RWPE1 (cell line): ENCODE results near the gene ASIP.
"Not testable (repeated sequence)": the region's sequence is repeated elsewhere in the genome, so short reads cannot be mapped to it uniquely, and the experiment has no call there.

ENCODE experiments used
- CTCF ChIA-PET: fragments of 350-600 bp; sonication (Branson Sonifier 250); formaldehyde crosslinking; extraction: SDS; loops from one replicate; lab custom pipeline; 2021; lab: Yijun Ruan, JAX
- POLR2A ChIA-PET: fragments of 400-600 bp; formaldehyde crosslinking; extraction: SDS; loops from one replicate; lab custom pipeline; 2020; ENCODE audit warnings: antibody characterized with exemption; ENCODE audit not compliant: low non-redundant PET; lab: Yijun Ruan, JAX
- DNase-seq: peaks from one replicate; pipeline ENCODE4 v3.0.0; 2012; ENCODE audit warnings: low spot score
- H3K27ac ChIP-seq: fragments of 450-650 bp; 2 replicates; pipeline ENCODE4 v1.5.1; 2017
- TF ChIP-seq, protein P1 (sequence below): fragments of 450-650 bp; conservative IDR thresholded peaks from 2 replicates; pipeline ENCODE4 v1.5.1; 2017; ENCODE audit warnings: low read depth, mild to moderate bottlenecking

ASIP gene, protein sequence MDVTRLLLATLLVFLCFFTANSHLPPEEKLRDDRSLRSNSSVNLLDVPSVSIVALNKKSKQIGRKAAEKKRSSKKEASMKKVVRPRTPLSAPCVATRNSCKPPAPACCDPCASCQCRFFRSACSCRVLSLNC

DNA sequence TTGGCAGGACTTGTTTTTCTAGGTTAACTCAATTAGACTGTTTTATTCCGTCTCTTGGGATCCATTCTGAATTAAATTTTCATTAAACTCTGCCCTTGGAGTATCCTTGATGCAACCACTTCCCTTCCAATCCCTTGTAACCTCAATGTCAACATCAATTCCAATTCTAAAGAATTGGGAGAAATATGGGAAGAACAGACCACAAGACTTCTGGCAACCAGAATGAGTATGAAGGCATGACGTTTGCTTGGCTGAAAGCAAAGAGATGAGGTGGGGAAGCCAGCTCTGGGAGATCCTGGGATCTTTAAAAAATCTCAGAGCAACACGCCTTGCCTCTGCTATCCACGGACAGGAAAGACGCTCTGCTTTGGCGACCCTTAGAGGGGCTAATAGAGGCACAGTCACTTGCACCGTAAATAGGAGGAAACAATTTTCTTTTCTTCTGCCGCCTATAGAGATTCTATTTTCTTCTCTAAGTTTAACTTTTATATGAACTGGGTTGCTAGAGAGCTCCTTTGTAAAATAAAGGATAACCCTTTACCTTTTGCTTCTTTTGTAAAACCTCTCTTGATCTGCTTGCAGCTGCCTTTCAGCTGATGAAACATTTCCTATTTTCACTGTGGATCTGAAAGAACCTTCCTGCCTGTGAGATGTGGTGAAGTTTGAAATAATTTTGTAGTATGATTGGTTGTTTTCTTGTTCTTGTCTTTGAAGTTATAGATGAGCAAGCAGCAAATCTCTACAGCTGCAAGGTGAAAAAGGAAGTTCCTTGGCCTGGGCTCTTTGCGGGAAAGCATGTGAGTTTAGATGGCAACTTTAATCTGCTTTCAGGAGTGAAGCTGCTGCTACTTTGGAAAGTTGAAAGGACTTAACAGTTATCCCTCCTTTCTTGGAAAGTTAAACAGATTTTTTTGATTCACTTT, at the start of gene ASIP:
ASIP (plus strand) TSS at position 731 of the 923 bp plus-strand sequence. CDS start 18,952 bp downstream, outside the sequence.
- H3K27ac ChIP-seq = no peak within 1 kb of the TSS
- POLR2A ChIA-PET = no interaction called here
- TF ChIP-seq, protein P1, sequence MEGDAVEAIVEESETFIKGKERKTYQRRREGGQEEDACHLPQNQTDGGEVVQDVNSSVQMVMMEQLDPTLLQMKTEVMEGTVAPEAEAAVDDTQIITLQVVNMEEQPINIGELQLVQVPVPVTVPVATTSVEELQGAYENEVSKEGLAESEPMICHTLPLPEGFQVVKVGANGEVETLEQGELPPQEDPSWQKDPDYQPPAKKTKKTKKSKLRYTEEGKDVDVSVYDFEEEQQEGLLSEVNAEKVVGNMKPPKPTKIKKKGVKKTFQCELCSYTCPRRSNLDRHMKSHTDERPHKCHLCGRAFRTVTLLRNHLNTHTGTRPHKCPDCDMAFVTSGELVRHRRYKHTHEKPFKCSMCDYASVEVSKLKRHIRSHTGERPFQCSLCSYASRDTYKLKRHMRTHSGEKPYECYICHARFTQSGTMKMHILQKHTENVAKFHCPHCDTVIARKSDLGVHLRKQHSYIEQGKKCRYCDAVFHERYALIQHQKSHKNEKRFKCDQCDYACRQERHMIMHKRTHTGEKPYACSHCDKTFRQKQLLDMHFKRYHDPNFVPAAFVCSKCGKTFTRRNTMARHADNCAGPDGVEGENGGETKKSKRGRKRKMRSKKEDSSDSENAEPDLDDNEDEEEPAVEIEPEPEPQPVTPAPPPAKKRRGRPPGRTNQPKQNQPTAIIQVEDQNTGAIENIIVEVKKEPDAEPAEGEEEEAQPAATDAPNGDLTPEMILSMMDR = no peak
- CTCF ChIA-PET = interaction anchor here (1.5 to 2.1 kb wide), 2 partner anchors 50 to 71 kb away, joined by 3 to 5 read pairs; no protein-coding TSS in a partner anchor
- DNase-seq = no peak

DNA sequence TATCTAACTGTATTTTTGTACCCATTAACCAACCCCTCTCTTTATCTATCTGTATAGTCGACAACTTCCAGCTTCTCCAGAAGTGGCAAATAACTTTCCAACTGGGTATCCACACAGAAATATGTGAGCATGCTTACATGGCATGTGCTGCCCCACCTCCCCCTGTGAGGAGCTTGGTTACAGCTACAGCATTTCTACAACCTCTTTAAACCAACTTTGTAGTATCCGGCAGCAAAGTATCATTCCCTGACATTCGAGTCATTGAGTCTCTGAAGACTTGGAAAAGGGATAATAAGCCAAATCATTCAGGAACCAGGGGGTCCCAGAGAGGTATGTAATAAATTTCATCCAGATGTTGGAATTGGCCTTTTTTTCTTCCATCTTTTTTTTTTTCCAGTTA, 48.2 kb upstream of the ASIP start:
- CTCF ChIA-PET = interaction anchor here (0.5 kb wide), 1 partner anchor 64 kb away, joined by 3 read pairs; no protein-coding TSS in a partner anchor
- TF ChIP-seq, protein P1 = no peak
- no peak for DNase-seq
- POLR2A ChIA-PET = no interaction called here
- H3K27ac ChIP-seq = no peak overlapping the region

DNA sequence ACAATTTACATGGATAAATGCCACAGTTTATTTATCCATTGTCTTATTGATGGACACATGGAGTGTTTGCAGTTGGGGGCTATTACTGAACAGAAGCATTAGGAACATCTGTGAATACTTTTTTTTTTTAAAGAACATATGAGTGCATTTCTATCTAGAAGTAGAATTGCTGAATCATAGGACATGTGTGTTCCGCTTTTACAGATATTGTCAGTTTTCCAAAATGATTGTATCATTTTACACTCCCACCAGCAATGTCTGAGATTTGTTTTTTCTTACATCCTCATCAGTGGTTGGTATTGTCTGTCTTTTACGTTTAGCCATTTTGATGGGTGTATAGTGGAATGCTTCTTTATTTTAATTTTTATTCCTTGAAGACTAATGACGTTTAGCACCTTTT, 42.0 kb upstream of the ASIP start:
- TF ChIP-seq, protein P1 = no peak
- no peak overlapping the region for H3K27ac ChIP-seq
- POLR2A ChIA-PET = no interaction called here
- CTCF ChIA-PET = interaction anchor here (1.8 kb wide), 1 partner anchor 9 kb away, joined by 7 read pairs; no protein-coding TSS in a partner anchor
- no peak for DNase-seq

DNA sequence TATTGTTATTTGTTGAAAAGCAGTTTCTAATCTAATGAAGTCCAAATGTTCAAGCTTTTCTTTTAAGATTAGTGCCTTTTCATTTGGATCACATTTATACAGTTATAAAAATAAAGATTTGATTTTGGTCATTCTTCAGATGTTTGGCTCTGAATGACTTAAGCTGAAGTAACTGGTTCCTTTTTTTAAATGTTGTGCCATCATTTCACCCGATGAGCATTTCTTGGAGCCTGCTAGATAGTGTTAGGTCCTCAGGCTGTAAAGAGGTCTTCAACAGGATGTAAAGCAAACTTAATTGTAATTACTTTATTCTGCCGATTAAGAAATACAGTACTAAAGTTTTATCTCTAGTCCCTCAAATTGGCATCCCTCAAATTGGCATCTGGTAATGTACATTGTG, 41.2 kb upstream of the ASIP start:
- TF ChIP-seq, protein P1 = no peak
- H3K27ac ChIP-seq = no peak overlapping the region
- ChIA-PET POLR2A (no interaction called here), CTCF (interaction anchor here (1.8 kb wide), 1 partner anchor 9 kb away, joined by 7 read pairs; no protein-coding TSS in a partner anchor)
- no peak for DNase-seq

DNA sequence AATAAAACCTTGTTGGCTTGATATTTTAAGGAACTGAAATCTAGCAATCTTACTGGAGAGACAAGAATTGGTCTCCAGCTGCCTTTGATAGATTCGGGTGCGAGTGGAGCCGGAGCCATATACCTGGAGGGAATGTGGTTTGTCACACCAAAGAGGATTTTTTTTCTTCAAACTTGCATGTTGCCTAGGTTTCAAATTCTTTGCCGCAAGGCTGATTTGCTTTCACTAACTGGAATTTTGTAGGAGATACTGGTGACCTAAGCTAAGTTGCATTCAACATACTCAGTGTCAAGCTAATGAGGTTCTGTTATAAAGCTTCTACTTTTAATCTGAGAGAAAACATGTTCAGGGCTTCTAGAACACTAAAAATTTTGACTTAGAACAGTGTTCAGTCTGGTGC, 39.7 kb upstream of the ASIP start:
- TF ChIP-seq, protein P1 = no peak
- CTCF ChIA-PET = no interaction called here
- no peak overlapping the region for H3K27ac ChIP-seq
- DNase-seq = no peak
- POLR2A ChIA-PET = no interaction called here

DNA sequence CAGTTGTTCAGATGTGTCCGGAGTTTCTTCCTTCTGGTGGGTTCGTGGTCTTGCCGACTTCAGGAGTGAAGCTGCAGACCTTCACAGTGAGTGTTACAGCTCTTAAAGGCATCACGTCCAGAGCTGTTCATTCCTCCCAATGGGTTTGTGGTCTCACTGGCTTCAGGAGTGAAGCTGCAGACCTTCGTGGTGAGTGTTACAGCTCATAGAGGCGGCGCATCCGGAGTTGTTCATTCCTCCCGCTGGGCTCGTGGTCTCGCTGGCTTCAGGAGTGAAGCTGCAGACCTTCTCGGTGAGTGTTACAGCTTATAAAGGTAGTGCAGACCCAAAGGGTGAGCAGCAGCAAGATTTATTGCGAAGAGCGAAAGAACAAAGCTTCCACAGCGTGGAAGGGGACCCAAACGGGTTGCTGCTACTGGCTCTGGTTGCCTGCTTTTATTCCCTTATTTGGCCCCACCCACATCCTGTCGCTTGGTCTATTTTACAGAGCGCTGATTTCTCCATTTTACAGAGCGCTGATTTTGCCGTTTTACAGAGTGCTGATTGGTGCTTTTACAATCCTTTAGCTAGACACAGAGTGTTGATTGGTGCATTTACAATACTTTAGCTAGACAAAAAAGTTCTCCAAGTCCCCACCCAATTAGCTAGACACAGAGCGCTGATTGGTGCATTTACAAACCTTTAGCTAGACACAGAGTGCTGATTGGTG, 35.9 kb upstream of the ASIP start:
- POLR2A ChIA-PET, H3K27ac ChIP-seq, DNase-seq: not testable (repeated sequence)
- CTCF ChIA-PET = interaction anchor here (1.1 to 1.2 kb wide), 2 partner anchors 15 to 50 kb away, joined by 3 read pairs; no protein-coding TSS in a partner anchor
